Right forelimb (tissue), 1 donor: Measurements from ENCODE around the gene STXBP1.

Experiments used
- DNase-seq: peaks from one replicate; pipeline ENCODE4 v3.0.0-alpha.2; 2018

STXBP1 gene

GRCh38 chr9:127660886-127661741 is 49.0 kb downstream of the STXBP1 start:
- DNase-seq = no peak

DNA sequence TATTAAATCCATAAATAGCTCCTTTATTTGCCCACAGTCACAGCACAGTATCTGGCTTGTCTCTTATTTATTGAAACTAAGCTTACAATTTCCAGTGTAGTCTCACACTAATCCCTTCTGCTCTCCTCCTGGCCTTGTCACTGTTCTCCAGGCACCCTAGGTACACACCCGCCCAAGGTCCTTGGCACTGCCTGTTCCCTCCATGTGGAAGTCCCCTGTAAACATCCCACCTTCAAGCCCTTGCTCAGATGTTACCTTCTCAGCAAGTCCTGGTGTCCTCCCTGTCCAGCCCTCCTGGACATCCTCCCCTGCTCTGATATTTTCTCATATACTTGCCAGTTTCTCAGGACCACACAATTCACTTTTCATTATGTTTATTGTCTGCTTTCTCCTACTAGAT is 50.5 kb downstream of the STXBP1 start:
- peak; percentile 23 for DNase-seq

GRCh38 chr9:127664324-127664677 is 52.2 kb downstream of the STXBP1 start:
- peak; percentile 10 for DNase-seq

- peak; percentile 35 for DNase-seq
Observed at GRCh38 chr9:127664678-127665507, 52.8 kb downstream of the STXBP1 start.

- no peak for DNase-seq
Observed at GRCh38 chr9:127667127-127667844, 55.2 kb downstream of the STXBP1 start.

GRCh38 chr9:127667906-127668305 is 55.8 kb downstream of the STXBP1 start:
- no peak for DNase-seq

DNA sequence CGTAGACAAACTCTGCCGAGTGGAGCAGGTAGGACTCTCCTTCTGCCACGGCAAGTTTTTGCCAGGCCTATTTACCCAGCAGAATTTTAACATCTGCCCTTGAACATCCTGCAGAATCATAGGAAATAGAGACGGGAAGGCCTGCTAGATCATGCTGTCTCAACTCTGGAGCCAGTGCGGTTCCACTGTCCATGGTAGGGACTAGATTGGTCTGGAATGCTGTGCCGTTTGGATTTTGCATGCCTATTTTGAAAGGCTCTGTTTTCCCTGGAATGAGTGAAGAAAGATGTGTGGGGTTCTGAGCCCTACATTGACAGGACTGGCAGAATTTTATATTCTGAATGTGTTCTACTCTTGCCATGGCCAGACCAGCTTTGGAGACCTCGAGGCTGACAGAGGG is 61.2 kb downstream of the STXBP1 start:
- DNase-seq = no peak

DNA sequence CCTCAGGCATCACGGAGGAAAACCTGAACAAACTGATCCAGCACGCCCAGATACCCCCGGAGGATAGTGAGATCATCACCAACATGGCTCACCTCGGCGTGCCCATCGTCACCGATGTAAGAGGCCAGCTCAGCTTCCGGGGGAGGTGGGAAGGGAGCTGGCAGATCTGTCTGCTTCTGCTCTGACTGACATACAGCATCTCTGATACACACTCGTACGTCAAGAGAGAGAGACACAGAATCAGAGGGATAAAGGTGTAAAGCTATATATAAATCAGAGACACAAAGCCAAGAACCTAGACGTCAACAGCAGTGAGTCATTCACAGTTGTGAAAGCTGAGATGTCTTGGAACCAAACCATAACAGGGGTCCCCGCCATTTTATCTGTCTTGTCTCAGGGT is 64.6 kb downstream of the STXBP1 start:
- no peak for DNase-seq

GRCh38 chr9:127679506-127679905 is 67.4 kb downstream of the STXBP1 start:
- DNase-seq = no peak

DNA sequence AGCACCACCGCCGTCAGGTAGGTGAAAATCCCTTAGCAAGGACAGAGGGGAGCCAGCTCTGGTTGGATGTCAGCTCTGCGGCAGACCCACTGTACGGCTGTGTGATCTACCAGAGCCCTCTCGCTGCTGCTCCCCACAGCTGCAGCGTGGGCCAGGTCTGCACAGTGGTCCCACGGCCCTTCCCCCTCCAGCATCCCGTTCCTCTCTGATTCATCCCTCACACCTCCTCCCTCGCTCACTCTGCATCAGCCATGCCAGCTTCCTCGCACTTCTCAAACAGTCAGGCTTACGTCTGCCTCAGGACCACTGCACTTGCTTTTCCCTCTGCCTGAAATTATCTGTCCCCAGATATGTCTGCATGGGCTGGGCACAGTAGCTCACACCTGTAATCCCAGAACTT is 68.1 kb downstream of the STXBP1 start:
- DNase-seq = no peak

GRCh38 chr9:127680846-127681245 is 68.8 kb downstream of the STXBP1 start:
- DNase-seq = no peak

DNA sequence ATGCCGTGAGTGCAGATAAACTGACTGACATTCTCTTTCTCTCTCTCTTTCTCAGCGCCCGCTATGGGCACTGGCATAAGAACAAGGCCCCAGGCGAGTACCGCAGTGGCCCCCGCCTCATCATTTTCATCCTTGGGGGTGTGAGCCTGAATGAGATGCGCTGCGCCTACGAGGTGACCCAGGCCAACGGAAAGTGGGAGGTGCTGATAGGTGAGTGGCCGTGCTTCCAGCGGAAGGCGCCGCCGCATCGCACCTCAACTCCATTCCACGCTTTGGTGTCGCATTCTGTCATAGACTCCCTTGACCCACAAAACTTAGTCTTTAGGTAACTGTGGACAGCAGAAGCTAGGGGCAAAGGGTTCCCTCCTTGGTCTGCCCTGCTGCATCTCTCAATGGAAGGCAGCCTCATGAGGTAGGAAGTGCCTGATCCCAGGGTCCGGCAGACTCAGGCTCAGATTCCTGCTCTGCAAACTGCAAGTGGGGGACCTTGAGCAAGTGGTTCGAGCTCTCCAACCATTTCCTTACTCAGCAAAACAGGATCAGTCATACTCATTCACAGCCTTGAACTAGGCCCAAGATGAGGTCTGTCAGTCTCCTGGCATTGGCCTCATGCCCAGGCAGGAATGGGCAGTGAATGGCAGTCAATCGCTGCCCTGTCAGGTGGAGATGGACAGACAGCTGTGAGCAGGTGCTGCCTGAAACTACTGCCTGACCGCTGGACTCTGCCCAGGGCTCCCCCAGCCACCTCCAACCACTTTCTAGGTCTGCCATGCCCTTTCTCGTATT is 70.5 kb downstream of the STXBP1 start:
- no peak for DNase-seq

DNA sequence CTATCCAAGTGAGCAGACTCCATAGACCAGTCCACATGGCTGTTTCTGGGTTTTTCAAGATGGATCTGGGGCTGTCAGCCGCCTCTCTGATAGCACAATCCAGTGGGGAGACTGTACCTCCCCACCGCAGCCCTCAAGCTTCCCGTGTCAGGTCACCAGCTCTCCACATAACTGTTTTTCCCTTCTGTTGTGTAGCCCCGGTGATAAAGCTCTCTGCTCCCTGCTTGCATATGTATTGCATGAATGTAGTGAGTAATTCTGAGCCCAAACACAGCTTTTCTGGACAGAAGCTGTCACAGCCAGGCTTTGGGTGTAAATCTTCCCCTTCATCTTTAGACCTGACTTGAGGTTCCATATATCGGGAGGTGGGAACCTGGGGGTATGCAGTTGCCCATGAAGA is 71.6 kb downstream of the STXBP1 start:
- DNase-seq = no peak

GRCh38 chr9:127684576-127684975 is 72.5 kb downstream of the STXBP1 start:
- DNase-seq = no peak

DNA sequence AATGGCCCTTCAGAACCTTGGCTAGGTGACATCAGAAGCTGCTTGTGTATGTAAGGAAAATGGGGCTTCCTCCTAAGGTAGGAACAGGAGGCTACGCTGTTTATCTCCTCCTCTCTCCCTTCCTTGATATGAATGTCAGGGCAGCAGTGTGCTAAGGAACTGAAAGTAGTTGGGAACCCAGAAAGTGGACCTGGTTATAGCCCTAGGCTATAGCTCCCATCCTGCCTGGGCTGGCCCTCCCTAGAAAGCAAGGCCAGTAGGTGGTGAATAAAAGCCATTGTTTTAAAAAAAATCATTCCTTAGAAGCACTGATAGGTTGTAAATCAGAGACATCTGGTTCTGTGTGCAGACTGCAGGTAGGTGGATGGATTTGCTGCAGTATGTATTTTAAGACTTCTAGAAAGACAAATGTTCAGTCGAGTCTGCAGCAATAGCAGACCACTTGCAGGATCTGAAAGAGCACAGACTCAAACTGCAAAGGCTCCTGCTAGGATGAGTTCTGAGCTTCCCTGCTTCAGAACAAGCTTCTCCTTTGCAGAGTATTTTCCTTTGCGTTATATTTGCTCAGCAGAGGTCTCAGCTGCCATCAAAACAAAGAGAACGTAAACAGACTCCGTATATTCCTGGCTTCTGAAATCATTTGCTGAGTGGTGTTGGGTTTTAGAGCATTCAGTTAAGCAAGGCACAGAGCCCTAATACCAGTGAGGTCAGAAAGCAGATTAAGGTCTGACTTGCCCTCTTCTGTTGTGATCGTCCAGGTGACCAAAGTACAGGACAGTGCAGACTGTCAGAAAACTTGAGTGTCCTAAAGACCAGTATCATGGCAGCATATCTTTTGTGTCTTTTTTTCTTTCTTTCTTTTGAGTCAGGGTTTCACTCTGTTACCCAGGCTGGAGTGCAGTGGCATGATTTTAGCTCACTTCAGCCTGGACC is 74.7 kb downstream of the STXBP1 start:
- DNase-seq = no peak

GRCh38 chr9:127689329-127690000 is 77.4 kb downstream of the STXBP1 start:
- DNase-seq = no peak

GRCh38 chr9:127690735-127691134 is 78.7 kb downstream of the STXBP1 start:
- no peak for DNase-seq

- DNase-seq = no peak
Observed at GRCh38 chr9:127692071-127692470, 80.0 kb downstream of the STXBP1 start.

DNA sequence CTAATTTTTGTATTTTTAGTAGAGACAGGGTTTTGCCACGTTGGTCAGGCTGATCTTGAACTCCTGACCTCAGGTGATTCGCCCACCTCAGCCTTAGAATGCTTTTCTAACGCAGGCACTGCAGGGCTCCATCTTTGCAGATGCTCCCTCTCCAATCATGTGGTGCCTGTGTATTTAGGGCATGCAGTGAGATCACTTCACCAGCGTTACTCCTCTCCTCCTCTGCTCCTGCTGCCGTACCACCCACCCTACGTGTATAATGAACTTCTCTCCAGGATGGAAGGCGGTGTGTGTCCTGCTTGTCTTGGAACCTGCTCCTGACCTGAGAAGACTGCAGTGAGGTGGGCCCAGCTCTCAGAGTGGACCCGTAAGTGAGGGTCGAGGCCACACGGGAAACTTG is 81.1 kb downstream of the STXBP1 start:
- DNase-seq = no peak

GRCh38 chr9:127693697-127694096 is 81.6 kb downstream of the STXBP1 start:
- DNase-seq = no peak
